K562 (cell line): ENCODE data around the gene C1orf105. TPM values are rescaled to one million over a fixed set of nuclear protein-coding genes. Genes with fewer than 3 reads are reported as not detected.

Experiments
- ATAC-seq: fragments of 200-7000 bp; cut with Tn5 transposase; 3 replicates; pipeline ENCODE4 v1.9.1; 2020; ENCODE audit warnings: moderate library complexity
- BruUV-seq: library from RNA; stranded (reverse); fragments of 400-500 nt; replicated peaks from 2 replicates; lab custom pipeline; 2021; lab: Mats Ljungman, UMichigan
- CTCF ChIA-PET: fragments of 300-600 bp; formaldehyde crosslinking; extraction: SDS; loops from one replicate; lab custom pipeline; 2021; ENCODE audit warnings: low intra/inter-chr PET ratio; lab: Yijun Ruan, JAX
- POLR2A ChIA-PET: fragments of 300-600, 350-650 bp; sonication (Branson Sonifier 250); formaldehyde crosslinking; extraction: SDS; loops from one replicate; lab custom pipeline; 2021; ENCODE audit warnings: antibody characterized with exemption, inconsistent platforms; lab: Yijun Ruan, JAX
- DNase-seq, 4 experiments: peaks; one replicate each; pipeline versions ENCODE4 v3.0.0 to v3.0.0-alpha.2; 2011 to 2018; ENCODE audit warnings: low spot score in 3 of 4, mixed read lengths in 3 of 4; ENCODE audit errors: extremely low read depth in 1 of 4
- FAIRE-seq: peaks from 2 replicates; lab custom pipeline; 2011; peaks lifted over from hg19 to GRCh38; lab: Jason Lieb, UNC
- H2AFZ ChIP-seq: 2 replicates; pipeline ENCODE4 v1.6.0; 2011; ENCODE audit warnings: low read depth, low read length, control low read depth, inconsistent platforms
- H3K27ac ChIP-seq: fragments of 200-600 bp; 3 replicates; pipeline ENCODE4 v1.8.0; 2011; ENCODE audit warnings: low read depth, mild to moderate bottlenecking, control low read depth, inconsistent platforms, low read length, moderate library complexity, mixed read lengths; ENCODE audit errors: extremely low read depth
- H3K27me3 ChIP-seq, 2 experiments: fragments of 300-600 bp in 1 of 2; 2 replicates in 1 of 2; 3 replicates in 1 of 2; pipeline versions ENCODE4 v1.6.0 to v1.8.0; 2011; ENCODE audit warnings: inconsistent platforms in 2 of 2, low read length in 2 of 2, mild to moderate bottlenecking in 1 of 2, mixed read lengths in 1 of 2, moderate library complexity in 1 of 2; ENCODE audit not compliant: control insufficient read depth in 2 of 2, insufficient read depth in 2 of 2
- H3K36me3 ChIP-seq: fragments of 300-600 bp; 3 replicates; pipeline ENCODE4 v1.8.0; 2011; ENCODE audit warnings: mild to moderate bottlenecking, low read length, inconsistent platforms; ENCODE audit not compliant: control insufficient read depth, insufficient read depth
- H3K4me1 ChIP-seq, 2 experiments: fragments of 200-600 bp in 1 of 2; replicated peaks in 1 of 2; 2 replicates in 1 of 2; 3 replicates in 1 of 2; pipeline versions ENCODE4 v1.5.1 to v1.8.0; 2011; ENCODE audit warnings: inconsistent platforms in 2 of 2, low read length in 2 of 2, mild to moderate bottlenecking in 1 of 2, mixed read lengths in 1 of 2, moderate library complexity in 1 of 2; ENCODE audit not compliant: control insufficient read depth in 2 of 2, insufficient read depth in 2 of 2
- H3K4me2 ChIP-seq: 2 replicates; pipeline ENCODE4 v1.6.1; 2011; ENCODE audit warnings: low read length, control low read depth, inconsistent platforms, mixed read lengths; ENCODE audit not compliant: insufficient read depth
- H3K4me3 ChIP-seq: fragments of 200-600 bp; sonication (generic), shearing (Covaris generic); 2 replicates; pipeline ENCODE4 v1.5.1; 2016; ENCODE audit warnings: control low read depth, inconsistent platforms
- H3K79me2 ChIP-seq: fragments of 200-600 bp; 3 replicates; pipeline ENCODE4 v1.8.0; 2011; ENCODE audit warnings: low read length, inconsistent platforms; ENCODE audit not compliant: control insufficient read depth, insufficient read depth
- H3K9ac ChIP-seq, 2 experiments: 2 replicates each; pipeline versions ENCODE4 v1.6.0 to v1.6.1; 2011; ENCODE audit warnings: low read depth in 2 of 2, low read length in 2 of 2, control low read depth in 1 of 2, inconsistent platforms in 1 of 2, mild to moderate bottlenecking in 1 of 2, mixed read lengths in 1 of 2; ENCODE audit not compliant: insufficient read depth in 1 of 2
- H3K9me1 ChIP-seq: one replicate; pipeline ENCODE4 v1.6.0; 2011; ENCODE audit warnings: inconsistent platforms, mild to moderate bottlenecking, low read length, moderate library complexity; ENCODE audit not compliant: control insufficient read depth, insufficient read depth
- H3K9me3 ChIP-seq: replicated peaks from 2 replicates; pipeline ENCODE4 v1.5.1; 2011; ENCODE audit warnings: low read depth, low read length, inconsistent platforms; ENCODE audit not compliant: control insufficient read depth, insufficient read depth
- H4K20me1 ChIP-seq: replicated peaks from 2 replicates; pipeline ENCODE4 v1.6.1; 2011; ENCODE audit warnings: low read length, inconsistent platforms, mixed read lengths; ENCODE audit not compliant: control insufficient read depth, insufficient read depth
- CBFA2T2 ChIP-seq: fragments of 450-650 bp; conservative IDR thresholded peaks from 2 replicates; pipeline ENCODE4 v1.6.1; 2017; ENCODE audit warnings: mild to moderate bottlenecking
- DDX20 ChIP-seq: fragments of 450-650 bp; IDR thresholded peaks from 2 replicates; pipeline ENCODE4 v1.6.1; 2016; ENCODE audit warnings: missing genetic modification characterization, low read depth, mild to moderate bottlenecking, missing compliant biosample characterization, moderate library complexity
- ZKSCAN1 ChIP-seq: fragments of 150-350 bp; IDR thresholded peaks from 2 replicates; pipeline ENCODE4 v1.6.1; 2016; ENCODE audit warnings: low read depth, low read length
- ZNF644 ChIP-seq: fragments of 200-800 bp; sonication (Bioruptor generic); IDR thresholded peaks from 2 replicates; pipeline ENCODE4 v1.6.1; 2016; ENCODE audit warnings: low read depth, missing genetic modification characterization, missing compliant biosample characterization
- WGBS: fragments of 100-300 bp; shearing (Covaris generic); methylation state at CpG from one replicate; pipeline ENCODE4 v1.1.6; 2016; ENCODE audit warnings: low coverage, mixed read lengths; ENCODE audit not compliant: insufficient coverage; ENCODE audit errors: missing lambda C conversion rate; 5-methylcytosine and 5-hydroxymethylcytosine counted together
- in situ Hi-C: fragments of 300-500 bp; cut with MboI; formaldehyde crosslinking; loops from 4 replicates; pipeline ENCODE4 v1.15.0; 2018; ENCODE audit warnings: inconsistent platforms, mixed read lengths
- intact Hi-C: fragments of 100-400 bp; cut with micrococcal nuclease; formaldehyde crosslinking; loops from 2 replicates; pipeline ENCODE4 v1.14.2; 2022
- polyA plus RNA-seq, 8 experiments: library from polyadenylated mRNA; depleted of rRNA in 4 of 8; stranded (reverse) in 5 of 8; unstranded in 3 of 8; fragments of >200 nt; fragmentation: Nextera tagmentation in 2 of 8; fragmentation: Illumina TruSeq in 1 of 8; extraction: Ambion mirVana in 2 of 8; extraction: Trizol in 1 of 8; gene quantifications; 2 replicates each; pipeline versions ENCODE4 v1.2.1 to v1.2.3, GENCODE V29; 2011 to 2014; ENCODE audit warnings: inconsistent platforms in 1 of 8, missing spikeins in 1 of 8
- total RNA-seq, 7 experiments: library from RNA; depleted of rRNA in 6 of 7; stranded (reverse); fragments of >200 nt in 6 of 7; fragmentation: Illumina TruSeq in 2 of 7; extraction: Trizol in 2 of 7; gene quantifications; 2 replicates each; pipeline versions ENCODE4 v1.2.1 to v1.2.3, GENCODE V29; 2011 to 2021; ENCODE audit warnings: low replicate concordance in 1 of 7
- TF ChIP-seq, protein P1 (sequence below): fragments of 250-450 bp; sonication (Bioruptor Pico); IDR thresholded peaks from 2 replicates; pipeline ENCODE4 v1.4.0; 2020; ENCODE audit warnings: borderline replicate concordance
- TF ChIP-seq, protein P2 (sequence below), 2 experiments: fragments of 450-650 bp; IDR thresholded peaks; 2 replicates each; pipeline ENCODE4 v1.6.1; 2016; ENCODE audit warnings: mild to moderate bottlenecking in 2 of 2, borderline replicate concordance in 1 of 2, low read depth in 1 of 2, moderate library complexity in 1 of 2
- TF ChIP-seq, protein P3 (sequence below): sonication (generic); formaldehyde crosslinking; IDR thresholded peaks from 2 replicates; pipeline ENCODE4 v1.4.0; 2020; ENCODE audit warnings: mild to moderate bottlenecking, missing genetic modification reagents
- TF ChIP-seq, protein P4 (sequence below): fragments of 250-450 bp; sonication (Bioruptor Pico); IDR thresholded peaks from 2 replicates; pipeline ENCODE4 v1.4.0; 2020; ENCODE audit warnings: mild to moderate bottlenecking

C1orf105 gene
- total and polyA plus RNA-seq, 9 of the 15 experiments (the other 6 are each of a cell fraction or from before 2014, with no cell fraction given), result 0.08 TPM; not detected in 8

DNA sequence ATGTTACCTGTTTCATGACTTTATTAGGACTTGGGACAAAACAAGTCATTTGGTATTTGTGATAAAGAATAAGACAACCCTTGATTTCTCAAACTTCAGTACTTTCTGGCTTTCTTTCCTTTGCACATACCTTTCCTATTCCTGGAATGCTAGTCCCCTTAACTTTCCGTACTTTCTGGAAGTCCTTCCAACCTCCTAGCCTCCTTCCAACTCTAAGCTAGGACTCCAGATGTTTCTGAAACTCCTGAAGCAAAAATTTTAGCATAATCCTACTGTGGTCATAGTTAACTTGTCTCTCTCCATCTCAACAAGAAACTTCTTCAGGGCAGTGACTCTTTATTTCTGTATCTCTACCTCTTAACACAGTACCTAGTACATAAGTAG is 19.8 kb upstream of the C1orf105 start:
- no peaks in the 10 kb centered on the region for H3K9me3 ChIP-seq
- no peaks in the 10 kb centered on the region for H3K79me2 ChIP-seq
- ATAC-seq (no peak), DNase-seq (no peak), FAIRE-seq (no peak)
- no peak overlapping the region for H3K9ac ChIP-seq
- CTCF ChIA-PET, result interaction anchor here (2.1 to 2.4 kb wide), 2 partner anchors 49 to 398 kb away, joined by 6 to 11 read pairs; no protein-coding TSS in a partner anchor
- H3K27ac ChIP-seq, result no peak overlapping the region
- intact Hi-C loops (no loop called here), in situ Hi-C loops (no loop called here)
- H3K27me3 ChIP-seq, result 0 out of 5 replicates have a peak, but pooled peaks cover 0 to 4% of the 10 kb centered on the region in 2 experiments
- no peaks in the 10 kb centered on the region for H3K36me3 ChIP-seq
- H3K4me1 ChIP-seq, result no peaks in the 10 kb centered on the region; a peak in 1 of 5 replicates
- no peak overlapping the region for H3K4me2 ChIP-seq
- H4K20me1 ChIP-seq, result no peaks in the 10 kb centered on the region
- H2AFZ ChIP-seq, result no peak overlapping the region
- H3K9me1 ChIP-seq, result no peaks in the 10 kb centered on the region
- 0% methylated on average over 1 of the region's 1 CpG for WGBS
- no TSS peak for BruUV-seq
- H3K4me3 ChIP-seq, result no peak overlapping the region
- POLR2A ChIA-PET, result no interaction called here
- TF ChIP-seq, protein P1, sequence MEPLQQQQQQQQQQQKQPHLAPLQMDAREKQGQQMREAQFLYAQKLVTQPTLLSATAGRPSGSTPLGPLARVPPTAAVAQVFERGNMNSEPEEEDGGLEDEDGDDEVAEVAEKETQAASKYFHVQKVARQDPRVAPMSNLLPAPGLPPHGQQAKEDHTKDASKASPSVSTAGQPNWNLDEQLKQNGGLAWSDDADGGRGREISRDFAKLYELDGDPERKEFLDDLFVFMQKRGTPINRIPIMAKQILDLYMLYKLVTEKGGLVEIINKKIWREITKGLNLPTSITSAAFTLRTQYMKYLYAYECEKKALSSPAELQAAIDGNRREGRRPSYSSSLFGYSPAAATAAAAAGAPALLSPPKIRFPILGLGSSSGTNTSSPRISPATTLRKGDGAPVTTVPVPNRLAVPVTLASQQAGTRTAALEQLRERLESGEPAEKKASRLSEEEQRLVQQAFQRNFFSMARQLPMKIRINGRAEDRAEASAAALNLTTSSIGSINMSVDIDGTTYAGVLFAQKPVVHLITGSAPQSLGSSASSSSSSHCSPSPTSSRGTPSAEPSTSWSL (CRISPR knock-in tag), result no peak
- TF ChIP-seq, protein P2, sequence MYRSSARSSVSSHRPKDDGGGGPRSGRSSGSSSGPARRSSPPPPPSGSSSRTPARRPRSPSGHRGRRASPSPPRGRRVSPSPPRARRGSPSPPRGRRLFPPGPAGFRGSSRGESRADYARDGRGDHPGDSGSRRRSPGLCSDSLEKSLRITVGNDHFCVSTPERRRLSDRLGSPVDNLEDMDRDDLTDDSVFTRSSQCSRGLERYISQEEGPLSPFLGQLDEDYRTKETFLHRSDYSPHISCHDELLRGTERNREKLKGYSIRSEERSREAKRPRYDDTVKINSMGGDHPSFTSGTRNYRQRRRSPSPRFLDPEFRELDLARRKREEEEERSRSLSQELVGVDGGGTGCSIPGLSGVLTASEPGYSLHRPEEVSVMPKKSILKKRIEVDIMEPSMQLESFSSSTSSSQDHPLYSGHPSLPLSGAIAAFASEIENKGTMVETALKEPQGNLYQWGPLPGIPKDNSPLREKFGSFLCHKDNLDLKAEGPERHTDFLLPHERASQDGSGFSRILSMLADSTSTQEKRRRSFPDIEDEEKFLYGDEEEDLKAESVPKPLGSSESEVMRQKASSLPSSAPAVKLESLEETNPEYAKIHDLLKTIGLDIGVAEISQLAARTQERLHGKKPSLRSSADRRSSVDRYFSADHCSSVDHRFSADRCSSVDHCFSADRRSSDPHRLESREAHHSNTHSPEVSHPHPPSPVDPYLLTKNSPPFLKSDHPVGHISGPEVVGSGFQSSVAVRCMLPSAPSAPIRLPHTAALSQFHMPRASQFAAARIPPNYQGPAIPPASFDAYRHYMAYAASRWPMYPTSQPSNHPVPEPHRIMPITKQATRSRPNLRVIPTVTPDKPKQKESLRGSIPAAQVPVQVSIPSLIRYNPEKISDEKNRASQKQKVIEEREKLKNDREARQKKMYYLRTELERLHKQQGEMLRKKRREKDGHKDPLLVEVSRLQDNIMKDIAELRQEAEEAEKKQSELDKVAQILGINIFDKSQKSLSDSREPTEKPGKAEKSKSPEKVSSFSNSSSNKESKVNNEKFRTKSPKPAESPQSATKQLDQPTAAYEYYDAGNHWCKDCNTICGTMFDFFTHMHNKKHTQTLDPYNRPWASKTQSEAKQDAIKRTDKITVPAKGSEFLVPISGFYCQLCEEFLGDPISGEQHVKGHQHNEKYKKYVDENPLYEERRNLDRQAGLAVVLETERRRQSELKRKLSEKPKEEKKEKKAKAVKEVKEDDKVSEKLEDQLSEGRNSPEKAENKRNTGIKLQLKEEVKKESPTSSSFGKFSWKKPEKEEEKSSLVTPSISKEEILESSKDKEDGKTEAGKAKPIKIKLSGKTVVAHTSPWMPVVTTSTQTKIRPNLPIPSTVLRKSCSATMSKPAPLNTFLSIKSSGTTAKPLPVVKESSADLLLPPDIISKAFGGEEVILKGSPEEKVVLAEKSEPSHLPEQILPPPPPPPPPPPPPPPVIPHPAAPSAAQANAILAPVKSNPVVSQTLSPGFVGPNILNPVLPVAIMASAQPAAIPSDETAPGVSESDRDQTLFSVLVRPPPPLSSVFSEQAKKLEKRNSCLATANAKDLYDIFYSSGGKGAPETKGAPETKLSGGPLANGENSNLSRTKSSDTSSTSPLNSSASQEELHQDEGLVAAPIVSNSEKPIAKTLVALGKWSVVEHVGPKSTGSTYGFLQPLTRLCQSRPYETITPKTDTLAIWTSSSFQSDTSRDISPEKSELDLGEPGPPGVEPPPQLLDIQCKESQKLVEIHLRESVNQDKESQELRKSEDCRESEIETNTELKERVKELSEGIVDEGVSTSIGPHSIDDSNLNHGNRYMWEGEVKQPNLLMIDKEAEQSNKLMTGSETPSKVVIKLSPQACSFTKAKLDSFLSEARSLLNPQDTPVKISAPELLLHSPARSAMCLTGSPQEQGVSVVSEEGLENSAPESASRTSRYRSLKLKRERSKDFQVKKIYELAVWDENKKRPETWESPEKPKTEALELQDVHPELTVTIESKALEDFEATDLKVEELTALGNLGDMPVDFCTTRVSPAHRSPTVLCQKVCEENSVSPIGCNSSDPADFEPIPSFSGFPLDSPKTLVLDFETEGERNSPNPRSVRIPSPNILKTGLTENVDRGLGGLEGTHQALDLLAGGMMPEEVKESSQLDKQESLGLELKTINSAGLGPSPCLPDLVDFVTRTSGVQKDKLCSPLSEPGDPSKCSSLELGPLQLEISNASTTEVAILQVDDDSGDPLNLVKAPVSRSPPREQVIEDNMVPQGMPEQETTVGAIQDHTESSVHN (IDR thresholded peaks at IDR 0.05; ENCODE audit: borderline replicate concordance in 1 of 2, low read depth in 1 of 2), result no peak
- TF ChIP-seq, protein P3, sequence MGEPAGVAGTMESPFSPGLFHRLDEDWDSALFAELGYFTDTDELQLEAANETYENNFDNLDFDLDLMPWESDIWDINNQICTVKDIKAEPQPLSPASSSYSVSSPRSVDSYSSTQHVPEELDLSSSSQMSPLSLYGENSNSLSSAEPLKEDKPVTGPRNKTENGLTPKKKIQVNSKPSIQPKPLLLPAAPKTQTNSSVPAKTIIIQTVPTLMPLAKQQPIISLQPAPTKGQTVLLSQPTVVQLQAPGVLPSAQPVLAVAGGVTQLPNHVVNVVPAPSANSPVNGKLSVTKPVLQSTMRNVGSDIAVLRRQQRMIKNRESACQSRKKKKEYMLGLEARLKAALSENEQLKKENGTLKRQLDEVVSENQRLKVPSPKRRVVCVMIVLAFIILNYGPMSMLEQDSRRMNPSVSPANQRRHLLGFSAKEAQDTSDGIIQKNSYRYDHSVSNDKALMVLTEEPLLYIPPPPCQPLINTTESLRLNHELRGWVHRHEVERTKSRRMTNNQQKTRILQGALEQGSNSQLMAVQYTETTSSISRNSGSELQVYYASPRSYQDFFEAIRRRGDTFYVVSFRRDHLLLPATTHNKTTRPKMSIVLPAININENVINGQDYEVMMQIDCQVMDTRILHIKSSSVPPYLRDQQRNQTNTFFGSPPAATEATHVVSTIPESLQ (CRISPR knock-in tag), result no peak
- TF ChIP-seq ZKSCAN1 (no peak), ZNF644 (tag) (no peak), DDX20 (tag) (no peak), CBFA2T2 (no peak)
- TF ChIP-seq, protein P4, sequence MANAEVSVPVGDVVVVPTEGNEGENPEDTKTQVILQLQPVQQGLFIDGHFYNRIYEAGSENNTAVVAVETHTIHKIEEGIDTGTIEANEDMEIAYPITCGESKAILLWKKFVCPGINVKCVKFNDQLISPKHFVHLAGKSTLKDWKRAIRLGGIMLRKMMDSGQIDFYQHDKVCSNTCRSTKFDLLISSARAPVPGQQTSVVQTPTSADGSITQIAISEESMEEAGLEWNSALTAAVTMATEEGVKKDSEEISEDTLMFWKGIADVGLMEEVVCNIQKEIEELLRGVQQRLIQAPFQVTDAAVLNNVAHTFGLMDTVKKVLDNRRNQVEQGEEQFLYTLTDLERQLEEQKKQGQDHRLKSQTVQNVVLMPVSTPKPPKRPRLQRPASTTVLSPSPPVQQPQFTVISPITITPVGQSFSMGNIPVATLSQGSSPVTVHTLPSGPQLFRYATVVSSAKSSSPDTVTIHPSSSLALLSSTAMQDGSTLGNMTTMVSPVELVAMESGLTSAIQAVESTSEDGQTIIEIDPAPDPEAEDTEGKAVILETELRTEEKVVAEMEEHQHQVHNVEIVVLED (CRISPR knock-in tag), result no peak
